ENCODE results near the gene MYL11.
"Not testable (repeated sequence)": the region's sequence is repeated elsewhere in the genome, so short reads cannot be mapped to it uniquely, and the experiment has no call there.

The MYL11 gene, protein sequence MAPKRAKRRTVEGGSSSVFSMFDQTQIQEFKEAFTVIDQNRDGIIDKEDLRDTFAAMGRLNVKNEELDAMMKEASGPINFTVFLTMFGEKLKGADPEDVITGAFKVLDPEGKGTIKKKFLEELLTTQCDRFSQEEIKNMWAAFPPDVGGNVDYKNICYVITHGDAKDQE

DNA sequence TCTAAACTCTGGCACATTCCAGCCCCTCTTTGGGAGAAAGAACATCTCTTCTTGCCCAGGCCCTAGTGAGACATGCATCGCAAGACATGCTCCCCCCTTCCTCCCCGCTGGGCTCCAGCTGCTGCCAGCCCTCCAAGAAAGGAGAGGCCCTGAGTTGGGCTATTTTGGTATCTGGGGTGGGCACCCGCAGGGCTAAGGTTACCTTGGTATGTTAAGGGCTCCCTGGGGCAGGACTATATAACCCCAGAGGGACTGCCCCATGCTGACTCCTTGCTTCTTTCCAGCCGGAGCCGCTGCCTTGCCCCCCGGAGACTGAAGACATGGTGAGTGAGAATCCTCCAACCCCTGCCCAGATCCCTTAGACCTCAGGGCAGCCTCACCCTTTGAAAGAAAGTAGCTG, at the start of gene MYL11:
TSS of gene MYL11 (plus strand) at position 265 of the 400 bp plus-strand sequence. CDS start at position 321, 56 bp downstream.
- Mint-ChIP-seq H3K4me3 (no peak within 1 kb of the TSS), H3K4me1 (peaks cover 45% of the 10 kb centered on the region), H3K36me3 (peaks cover 40% of the 10 kb centered on the region), H3K27ac (peak within 1 kb of the TSS; percentile 63), H3K9me3 (no peaks in the 10 kb centered on the region)
- ATAC-seq = no peak
- DNase-seq (ENCODE audit: low spot score in 2 of 2) = peak in 1 of 2 donors; percentile 52

DNA sequence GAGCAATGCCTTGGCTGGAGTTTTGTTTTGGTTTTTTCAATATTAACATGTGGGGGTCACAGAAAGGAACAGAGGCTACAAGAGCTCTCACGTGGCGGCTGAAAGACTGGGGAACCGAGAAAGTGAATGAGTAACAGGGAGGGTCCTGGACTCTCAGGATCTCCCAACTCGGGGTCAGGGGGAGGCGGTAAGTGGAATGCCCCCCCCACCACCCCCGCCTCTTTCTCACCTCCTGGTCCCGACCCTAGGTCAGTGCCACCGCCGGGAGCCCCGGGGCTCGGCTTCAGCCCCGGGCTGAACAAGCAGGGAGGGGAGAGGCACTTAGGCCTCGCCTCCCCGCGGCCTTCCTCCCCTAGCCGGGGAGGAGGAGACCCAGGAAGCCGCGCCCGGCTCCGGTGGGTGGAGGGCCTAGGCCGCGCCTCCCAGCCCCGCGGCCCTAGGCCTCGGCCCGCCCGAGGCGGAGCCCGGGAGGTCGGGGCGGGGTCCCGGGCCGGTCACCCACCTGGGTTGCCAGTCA, 40.1 kb upstream of the MYL11 start:
- ATAC-seq (peak; percentile 96), DNase-seq (ENCODE audit: low spot score in 2 of 2) (peak; percentile 79 to 91)
- not testable (repeated sequence) for H3K9me3 Mint-ChIP-seq, H3K36me3 Mint-ChIP-seq
- H3K27ac Mint-ChIP-seq = peak overlapping the region; percentile 88
- peak overlapping the region; percentile 81 for H3K4me3 Mint-ChIP-seq
- H3K4me1 Mint-ChIP-seq = peaks cover 21% of the 10 kb centered on the region

DNA sequence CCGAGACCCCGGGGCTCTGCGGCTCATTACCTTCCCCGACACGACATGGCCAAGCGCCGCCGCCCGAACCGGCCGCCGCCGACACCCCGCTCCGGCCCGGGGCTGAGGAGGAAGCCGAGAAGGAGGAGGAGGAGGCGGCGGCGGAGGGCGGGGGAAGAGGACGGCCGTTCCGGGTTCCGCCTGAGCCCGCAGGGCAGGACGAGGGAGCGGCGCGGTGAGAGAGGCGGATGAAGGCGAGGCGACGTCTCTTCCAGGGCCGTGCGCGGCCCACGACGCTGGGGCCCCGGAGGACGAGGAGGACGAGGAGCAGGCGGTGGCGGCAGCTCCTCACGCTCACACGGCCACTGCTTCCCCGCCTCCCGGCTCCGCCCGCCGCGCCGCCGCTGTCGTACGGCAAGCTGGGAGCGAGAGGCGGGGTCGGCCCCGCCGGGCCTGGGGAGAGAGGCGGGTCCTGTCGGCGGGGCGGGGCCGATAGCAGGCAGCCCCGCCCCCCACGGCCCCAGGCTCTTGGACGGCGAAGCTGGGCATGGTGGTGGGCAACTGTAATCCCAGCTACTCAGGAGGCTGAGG, 39.5 kb upstream of the MYL11 start:
- H3K9me3 Mint-ChIP-seq, H3K36me3 Mint-ChIP-seq: not testable (repeated sequence)
- ATAC-seq (peak; percentile 85), DNase-seq (ENCODE audit: low spot score in 2 of 2) (peak; percentile 84 to 95)
- Mint-ChIP-seq H3K27ac (peak overlapping the region; percentile 88), H3K4me1 (peaks cover 18% of the 10 kb centered on the region), H3K4me3 (peak overlapping the region; percentile 81)

DNA sequence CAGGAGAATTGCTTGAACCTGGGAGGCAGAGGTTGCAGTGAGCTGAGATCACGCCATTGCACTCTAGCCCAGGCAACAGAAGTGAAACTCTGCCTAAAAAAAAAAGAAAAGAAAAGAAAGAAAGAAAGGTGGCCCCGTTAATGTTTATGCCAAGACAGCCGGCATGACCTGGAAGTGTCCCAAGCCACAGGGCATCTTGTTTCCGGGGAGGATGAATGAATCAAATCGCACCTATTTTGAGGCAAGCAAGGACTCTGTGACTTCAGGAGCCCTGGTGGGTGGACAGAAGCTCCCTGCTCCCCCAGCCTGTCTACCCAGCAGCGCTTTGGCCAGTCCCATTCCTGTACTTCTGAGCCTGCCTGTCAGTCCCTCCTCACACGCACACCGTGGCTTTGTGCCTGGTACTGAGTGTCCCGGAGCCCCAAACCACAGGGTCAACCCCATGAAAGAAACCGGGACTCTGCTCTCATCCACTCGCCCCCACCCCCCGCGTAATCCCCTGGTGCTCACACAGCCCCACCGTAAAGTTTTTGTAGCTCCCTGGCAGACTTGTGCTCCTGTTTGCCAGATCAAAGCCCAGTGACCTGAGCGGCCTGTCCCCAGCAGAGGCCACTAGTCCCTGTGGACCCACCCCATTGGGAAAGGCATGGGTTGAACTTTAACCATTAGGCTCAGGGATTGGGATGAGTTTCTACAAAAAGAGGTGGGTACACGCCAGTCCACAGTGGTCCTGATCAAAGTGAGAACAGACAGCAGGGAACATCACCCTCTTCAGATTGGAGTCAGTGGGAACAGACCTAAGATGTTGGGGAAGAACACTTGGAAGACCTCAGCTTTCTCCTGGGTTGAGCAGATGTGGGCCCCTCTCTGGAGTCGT, 38.8 kb upstream of the MYL11 start:
- Mint-ChIP-seq H3K36me3 (peaks cover 10% of the 10 kb centered on the region), H3K4me1 (peaks cover 18% of the 10 kb centered on the region), H3K27ac (peak overlapping the region; percentile 88), H3K4me3 (peak overlapping the region; percentile 81), H3K9me3 (no peaks in the 10 kb centered on the region)
- ATAC-seq = peak; percentile 33
- DNase-seq (ENCODE audit: low spot score in 2 of 2) = no peak

DNA sequence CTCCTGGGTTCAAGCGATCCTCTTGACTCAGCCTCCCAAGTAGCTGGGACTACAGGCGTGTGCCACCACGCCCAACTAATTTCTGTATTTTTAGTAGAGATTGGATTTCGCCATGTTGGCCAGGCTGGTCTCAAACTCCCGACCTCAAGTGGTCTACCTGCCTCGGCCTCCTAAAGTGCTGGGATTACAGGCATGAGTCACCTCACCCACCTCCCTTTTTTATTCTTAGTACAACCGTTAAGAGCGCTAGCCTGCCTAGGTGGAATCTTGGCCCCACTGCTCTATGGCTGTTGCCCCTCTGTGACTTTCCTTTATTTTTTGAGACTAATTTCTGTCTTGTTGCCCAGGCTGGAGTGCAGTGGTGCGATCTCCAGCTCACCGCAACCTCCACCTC, 36.6 kb upstream of the MYL11 start:
- peak overlapping the region; percentile 39 for H3K27ac Mint-ChIP-seq
- H3K36me3 Mint-ChIP-seq; DNase-seq (ENCODE audit: low spot score in 2 of 2); ATAC-seq; H3K9me3 Mint-ChIP-seq; H3K4me3 Mint-ChIP-seq: not testable (repeated sequence)
- peaks cover 18% of the 10 kb centered on the region for H3K4me1 Mint-ChIP-seq

DNA sequence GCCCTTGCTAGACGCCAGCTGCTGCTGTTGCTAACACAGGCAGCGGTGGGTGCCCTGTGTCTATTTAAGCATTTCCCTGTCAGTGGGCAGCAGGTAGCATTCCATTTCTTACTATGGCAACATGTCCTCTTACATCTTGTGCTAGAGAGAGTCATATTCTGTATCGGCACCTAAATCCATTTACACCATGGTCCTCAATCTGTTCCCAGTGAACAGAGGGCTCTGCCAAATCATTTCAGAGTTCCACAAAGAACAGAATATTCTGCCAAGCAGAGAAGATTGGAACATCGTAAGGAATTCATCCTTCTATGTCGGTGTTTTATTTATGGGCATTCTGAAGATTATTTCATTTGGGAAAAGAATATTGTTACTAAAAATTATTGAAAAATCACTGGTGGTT, 35.9 kb upstream of the MYL11 start:
- not testable (repeated sequence) for ATAC-seq; H3K36me3 Mint-ChIP-seq; H3K27ac Mint-ChIP-seq; H3K4me3 Mint-ChIP-seq; DNase-seq (ENCODE audit: low spot score in 2 of 2); H3K9me3 Mint-ChIP-seq
- peaks cover 18% of the 10 kb centered on the region for H3K4me1 Mint-ChIP-seq

DNA sequence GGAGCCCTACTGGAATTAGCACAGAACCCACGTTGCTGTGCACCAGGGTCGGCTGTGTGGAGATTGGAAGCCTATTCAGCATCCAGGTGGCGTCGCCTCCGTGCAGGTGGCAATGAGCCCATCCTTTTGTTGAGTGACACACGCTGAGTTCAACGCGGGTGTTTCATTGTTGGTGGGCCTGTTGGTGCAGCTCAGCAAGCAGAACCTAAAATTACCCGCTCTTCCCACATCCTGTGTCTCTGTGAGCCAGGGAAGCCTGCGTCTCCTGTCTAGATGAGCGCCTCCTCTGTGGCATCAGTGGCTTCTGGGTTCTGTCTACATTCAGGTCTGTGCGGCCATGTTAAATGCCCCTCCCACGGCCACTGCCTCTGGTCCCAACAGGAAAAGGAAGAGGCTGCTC, 34.0 kb upstream of the MYL11 start:
- Mint-ChIP-seq H3K4me1 (peaks cover 13% of the 10 kb centered on the region), H3K4me3 (no peak overlapping the region), H3K36me3 (peaks cover 10% of the 10 kb centered on the region), H3K9me3 (no peaks in the 10 kb centered on the region), H3K27ac (no peak overlapping the region)
- DNase-seq (ENCODE audit: low spot score in 2 of 2) (no peak), ATAC-seq (no peak)

DNA sequence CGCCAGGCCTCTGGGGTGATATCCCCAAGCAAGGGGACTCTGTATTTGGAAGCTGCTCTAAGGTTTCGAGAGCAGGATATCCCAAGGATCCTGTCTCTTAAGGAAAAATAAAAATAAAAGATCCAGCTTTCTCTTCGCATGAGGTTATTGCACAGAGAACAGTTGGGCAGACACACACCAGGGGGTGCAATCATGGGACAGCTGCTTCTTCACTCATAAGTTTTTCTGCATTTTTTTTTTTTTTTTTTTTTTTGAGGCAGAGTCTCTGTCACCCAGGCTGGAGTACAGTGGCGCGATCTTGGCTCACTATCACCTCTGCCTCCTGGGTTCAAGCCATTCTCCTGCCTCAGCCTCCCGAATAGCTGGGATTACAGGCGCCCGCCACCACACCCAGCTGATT, 32.6 kb upstream of the MYL11 start:
- not testable (repeated sequence) for H3K27ac Mint-ChIP-seq; H3K4me1 Mint-ChIP-seq; DNase-seq (ENCODE audit: low spot score in 2 of 2); H3K36me3 Mint-ChIP-seq; H3K4me3 Mint-ChIP-seq; ATAC-seq; H3K9me3 Mint-ChIP-seq

DNA sequence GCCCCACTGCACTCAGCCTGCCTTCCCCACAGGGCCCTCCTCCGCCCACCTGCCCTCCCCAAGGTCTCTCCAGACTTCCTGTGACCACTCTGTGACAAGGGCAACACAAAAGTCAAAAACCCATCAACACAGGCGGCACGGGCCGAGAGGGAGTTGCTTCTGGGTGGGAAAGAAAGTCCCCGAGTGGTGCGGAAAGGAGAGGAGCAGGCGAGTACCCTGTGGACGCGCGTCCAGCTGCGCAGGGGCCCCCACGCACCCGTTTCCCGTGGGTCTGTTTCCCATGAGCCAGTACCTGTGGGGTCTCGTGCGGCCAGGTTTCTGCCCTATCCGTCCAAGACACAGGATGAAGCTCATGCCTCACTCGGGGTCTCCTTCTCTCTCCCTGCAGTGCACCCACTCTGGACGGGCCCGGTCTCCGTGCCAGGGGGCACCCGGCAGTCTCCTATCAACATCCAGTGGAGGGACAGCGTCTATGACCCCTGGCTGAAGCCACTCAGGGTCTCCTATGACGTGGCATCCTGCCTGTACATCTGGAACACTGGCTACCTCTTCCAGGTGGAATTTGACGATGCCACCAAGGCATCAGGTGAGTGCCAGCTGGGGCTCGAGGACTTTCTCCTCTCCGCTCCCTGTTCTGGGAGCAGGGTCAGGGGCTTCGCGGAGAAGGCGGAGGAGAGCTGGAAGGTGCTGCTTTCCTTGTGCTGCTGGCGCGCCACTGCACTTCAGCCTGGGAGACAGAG, 31.7 kb upstream of the MYL11 start:
- Mint-ChIP-seq H3K9me3 (no peaks in the 10 kb centered on the region), H3K4me3 (no peak overlapping the region), H3K27ac (no peak overlapping the region), H3K4me1 (no peaks in the 10 kb centered on the region), H3K36me3 (peaks cover 4% of the 10 kb centered on the region)
- ATAC-seq (no peak), DNase-seq (ENCODE audit: low spot score in 2 of 2) (no peak)

DNA sequence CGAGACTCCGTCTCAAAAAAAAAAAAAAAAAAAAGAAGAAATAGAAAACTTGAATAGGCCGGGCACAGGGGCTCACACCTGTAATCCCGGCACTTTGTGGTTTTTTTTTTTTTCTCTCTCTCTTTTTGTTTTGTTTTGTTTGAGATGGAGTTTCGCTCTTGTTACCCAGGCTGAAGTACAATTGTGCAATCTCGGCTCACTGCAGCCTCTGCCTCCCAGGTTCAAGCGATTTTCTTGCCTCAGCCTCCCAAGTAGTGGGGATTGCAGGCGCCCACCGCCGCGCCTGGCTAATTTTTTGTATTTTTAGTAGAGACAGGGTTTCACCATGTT, 31.1 kb upstream of the MYL11 start:
- not testable (repeated sequence) for DNase-seq (ENCODE audit: low spot score in 2 of 2); H3K4me3 Mint-ChIP-seq; H3K9me3 Mint-ChIP-seq; H3K27ac Mint-ChIP-seq; H3K4me1 Mint-ChIP-seq; ATAC-seq; H3K36me3 Mint-ChIP-seq

DNA sequence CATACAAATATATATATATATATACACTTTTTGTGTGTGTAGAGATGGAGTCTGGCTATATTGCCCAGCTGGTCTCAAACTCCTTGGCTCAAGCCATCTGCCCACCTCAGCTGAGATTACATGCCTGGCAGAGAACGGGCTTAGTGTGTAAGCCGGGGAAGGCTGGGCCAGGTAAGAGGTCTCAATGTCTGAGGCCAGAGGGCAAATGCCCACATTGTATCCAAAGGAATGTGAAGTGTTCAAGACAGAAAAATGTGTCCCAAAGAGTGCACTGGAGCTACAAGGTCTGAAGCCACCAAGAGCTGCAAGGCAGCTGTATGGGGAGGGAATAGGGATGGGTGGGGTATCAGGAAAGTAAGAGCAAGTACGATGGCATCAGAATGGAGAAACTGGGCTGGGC, 28.3 kb upstream of the MYL11 start:
- ATAC-seq (no peak), DNase-seq (ENCODE audit: low spot score in 2 of 2) (no peak)
- Mint-ChIP-seq H3K9me3 (no peaks in the 10 kb centered on the region), H3K4me1 (peaks cover 26% of the 10 kb centered on the region), H3K27ac (no peak overlapping the region), H3K36me3 (peaks cover 26% of the 10 kb centered on the region), H3K4me3 (no peak overlapping the region)

DNA sequence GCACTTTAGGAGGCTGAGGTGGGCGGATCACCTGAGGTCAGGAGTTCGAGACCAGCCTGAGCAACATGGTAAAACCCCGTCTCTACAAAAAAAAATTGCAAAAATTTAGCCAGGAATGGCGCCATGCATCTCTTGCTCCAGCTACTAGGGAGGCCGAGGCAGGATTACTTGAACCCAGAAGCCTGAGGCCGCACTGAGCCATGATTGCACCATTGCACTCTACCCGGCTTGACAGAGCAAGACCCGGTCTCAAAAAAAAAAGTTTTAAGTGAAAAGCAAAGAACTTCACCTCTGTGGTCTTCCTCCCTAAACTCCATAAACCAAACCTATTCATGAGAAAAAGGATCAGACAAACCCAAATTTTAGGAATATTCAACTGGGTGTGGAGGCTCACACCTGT, 26.5 kb upstream of the MYL11 start:
- H3K9me3 Mint-ChIP-seq = no peaks in the 10 kb centered on the region
- H3K36me3 Mint-ChIP-seq = peaks cover 44% of the 10 kb centered on the region
- DNase-seq (ENCODE audit: low spot score in 2 of 2) (no peak), ATAC-seq (no peak)
- H3K4me3 Mint-ChIP-seq = no peak overlapping the region
- H3K4me1 Mint-ChIP-seq = peaks cover 44% of the 10 kb centered on the region
- peak overlapping the region; percentile 48 for H3K27ac Mint-ChIP-seq

DNA sequence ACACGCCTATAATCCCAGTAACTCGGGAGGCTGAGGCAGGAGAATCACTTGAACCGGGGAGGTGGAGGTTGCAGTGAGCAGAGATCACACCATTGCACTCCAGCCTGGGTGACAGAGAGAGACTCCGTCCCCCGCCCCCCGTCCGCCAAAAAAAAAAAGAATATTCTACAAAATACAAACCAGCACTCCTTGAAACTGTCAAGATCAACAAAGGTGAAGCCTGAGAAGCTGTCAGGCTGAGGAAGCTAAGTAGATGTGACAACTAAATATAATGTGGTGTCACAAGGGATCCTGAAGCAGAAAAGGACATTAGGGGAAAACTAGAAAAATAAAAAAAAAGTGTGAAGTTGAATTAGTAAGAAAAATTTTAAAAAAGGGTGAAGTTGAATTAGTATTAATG, 25.7 kb upstream of the MYL11 start:
- Mint-ChIP-seq H3K4me3 (no peak overlapping the region), H3K4me1 (peaks cover 52% of the 10 kb centered on the region), H3K36me3 (peaks cover 52% of the 10 kb centered on the region), H3K27ac (peak overlapping the region; percentile 97), H3K9me3 (no peaks in the 10 kb centered on the region)
- no peak for DNase-seq (ENCODE audit: low spot score in 2 of 2)
- no peak for ATAC-seq

DNA sequence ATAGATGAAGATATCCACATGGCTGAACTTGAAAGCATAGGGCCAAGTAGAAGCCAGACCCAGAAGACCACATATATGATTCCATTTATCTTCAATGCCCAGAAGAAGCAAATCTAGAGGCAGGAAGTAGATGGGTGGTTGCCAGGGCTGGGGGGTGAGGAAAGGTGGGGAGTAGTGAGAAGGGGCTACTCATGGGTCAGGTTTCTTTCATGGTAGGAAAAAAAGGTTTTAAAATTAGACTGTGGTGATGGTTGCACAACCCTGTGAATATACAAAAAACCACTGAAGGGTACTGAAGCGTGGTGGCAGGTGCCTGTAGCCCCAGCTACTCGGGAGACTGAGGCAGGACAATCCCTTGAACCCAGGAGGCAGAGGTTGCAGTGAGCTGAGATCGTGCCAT, 24.9 kb upstream of the MYL11 start:
- H3K9me3 Mint-ChIP-seq = no peaks in the 10 kb centered on the region
- H3K4me1 Mint-ChIP-seq = peaks cover 60% of the 10 kb centered on the region
- H3K36me3 Mint-ChIP-seq = peaks cover 60% of the 10 kb centered on the region
- no peak for DNase-seq (ENCODE audit: low spot score in 2 of 2)
- peak overlapping the region; percentile 97 for H3K27ac Mint-ChIP-seq
- H3K4me3 Mint-ChIP-seq = peak overlapping the region; percentile 42
- ATAC-seq = no peak

Data from stimulated activated effector memory CD8-positive, alpha-beta T cell treated with anti-CD3 and anti-CD28 coated beads, Interleukin-12 subunit alpha, Interleukin-12 subunit beta, amount 100 ng/mL, for 72 hours (primary cell).